ENCODE results near the gene BRIP1.
"Not testable (repeated sequence)": the region's sequence is repeated elsewhere in the genome, so short reads cannot be mapped to it uniquely, and the experiment has no call there.

The BRIP1 gene

GRCh38 chr17:61672140-61672539 lies 191.2 kb downstream of the BRIP1 start:
- H3K4me1 ChIP-seq (ENCODE audit: control insufficient read depth in 1 of 2, insufficient read depth in 2 of 2, low read length in 2 of 2) = no peaks in the 10 kb centered on the region
- H3K9ac ChIP-seq (ENCODE audit: low read depth in 1 of 2, low read length in 2 of 2) = no peak overlapping the region
- H3K27ac ChIP-seq (ENCODE audit: low read depth, low read length) = no peak overlapping the region
- H3K36me3 ChIP-seq (ENCODE audit: control insufficient read depth in 1 of 2, insufficient read depth in 2 of 2, low read length in 2 of 2) = no peaks in the 10 kb centered on the region
- no peak overlapping the region for H3K4me3 ChIP-seq (ENCODE audit: low read depth in 1 of 2, low read length in 2 of 2)
- H3K27me3 ChIP-seq (ENCODE audit: control insufficient read depth in 1 of 2, insufficient read depth in 2 of 2, low read length in 2 of 2) = no peaks in the 10 kb centered on the region
- no peaks in the 10 kb centered on the region for H3K9me3 ChIP-seq (ENCODE audit: control insufficient read depth in 1 of 2, low read length in 2 of 2)

DNA sequence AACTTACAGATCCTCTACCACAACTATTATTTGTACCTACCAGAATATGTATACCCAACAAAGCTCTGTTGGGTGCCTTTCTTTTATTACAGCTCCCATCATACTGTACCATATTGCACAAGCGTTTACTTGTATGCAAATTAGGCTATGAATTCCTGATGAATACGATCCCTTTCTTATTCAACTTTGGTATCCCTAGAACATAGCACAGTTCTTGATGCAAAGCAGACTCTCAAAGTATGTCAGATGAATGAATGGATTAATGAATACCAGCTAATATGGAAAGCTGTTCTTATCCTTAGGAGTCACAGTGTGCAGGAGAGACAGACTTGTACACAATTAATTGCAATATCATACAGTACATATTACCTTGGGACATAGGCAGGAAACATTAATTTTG lies 192.6 kb downstream of the BRIP1 start:
- no peaks in the 10 kb centered on the region for H3K27me3 ChIP-seq (ENCODE audit: control insufficient read depth in 1 of 2, insufficient read depth in 2 of 2, low read length in 2 of 2)
- H3K9me3 ChIP-seq (ENCODE audit: control insufficient read depth in 1 of 2, low read length in 2 of 2) = no peaks in the 10 kb centered on the region
- no peak overlapping the region for H3K9ac ChIP-seq (ENCODE audit: low read depth in 1 of 2, low read length in 2 of 2)
- H3K27ac ChIP-seq (ENCODE audit: low read depth, low read length) = no peak overlapping the region
- no peak overlapping the region for H3K4me3 ChIP-seq (ENCODE audit: low read depth in 1 of 2, low read length in 2 of 2)
- no peaks in the 10 kb centered on the region for H3K4me1 ChIP-seq (ENCODE audit: control insufficient read depth in 1 of 2, insufficient read depth in 2 of 2, low read length in 2 of 2)
- H3K36me3 ChIP-seq (ENCODE audit: control insufficient read depth in 1 of 2, insufficient read depth in 2 of 2, low read length in 2 of 2) = no peaks in the 10 kb centered on the region

- Histone ChIP-seq H3K27me3 (ENCODE audit: control insufficient read depth in 1 of 2, insufficient read depth in 2 of 2, low read length in 2 of 2) (no peaks in the 10 kb centered on the region), H3K9ac (ENCODE audit: low read depth in 1 of 2, low read length in 2 of 2) (no peak overlapping the region), H3K4me1 (ENCODE audit: control insufficient read depth in 1 of 2, insufficient read depth in 2 of 2, low read length in 2 of 2) (no peaks in the 10 kb centered on the region), H3K36me3 (ENCODE audit: control insufficient read depth in 1 of 2, insufficient read depth in 2 of 2, low read length in 2 of 2) (no peaks in the 10 kb centered on the region), H3K9me3 (ENCODE audit: control insufficient read depth in 1 of 2, low read length in 2 of 2) (no peaks in the 10 kb centered on the region), H3K4me3 (ENCODE audit: low read depth in 1 of 2, low read length in 2 of 2) (no peak overlapping the region), H3K27ac (ENCODE audit: low read depth, low read length) (no peak overlapping the region)
Measured at GRCh38 chr17:61669522-61669921, 193.8 kb downstream of the BRIP1 start.

DNA sequence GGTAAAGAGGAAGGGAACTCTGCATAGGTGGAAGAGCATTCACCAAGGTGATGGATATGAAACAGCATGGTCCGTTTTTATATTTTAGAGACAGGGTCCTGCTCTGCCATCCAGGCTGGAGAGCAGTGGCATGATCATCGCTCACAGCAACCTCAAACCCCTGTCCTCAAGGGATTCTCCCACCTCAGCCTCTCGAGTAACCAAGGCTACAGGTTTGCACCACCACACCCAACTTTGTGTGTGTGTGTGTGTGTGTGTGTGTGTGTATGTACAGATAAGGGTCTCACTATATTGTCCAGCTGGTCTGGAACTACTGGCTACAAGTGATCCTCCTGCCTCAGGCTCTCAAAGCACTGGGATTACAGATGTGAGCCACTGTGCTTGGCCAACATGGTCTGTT lies 194.8 kb downstream of the BRIP1 start:
- Histone ChIP-seq H3K9ac (ENCODE audit: low read depth in 1 of 2, low read length in 2 of 2) (no peak overlapping the region), H3K27me3 (ENCODE audit: control insufficient read depth in 1 of 2, insufficient read depth in 2 of 2, low read length in 2 of 2) (no peaks in the 10 kb centered on the region), H3K27ac (ENCODE audit: low read depth, low read length) (no peak overlapping the region), H3K4me1 (ENCODE audit: control insufficient read depth in 1 of 2, insufficient read depth in 2 of 2, low read length in 2 of 2) (no peaks in the 10 kb centered on the region), H3K4me3 (ENCODE audit: low read depth in 1 of 2, low read length in 2 of 2) (no peak overlapping the region), H3K36me3 (ENCODE audit: control insufficient read depth in 1 of 2, insufficient read depth in 2 of 2, low read length in 2 of 2) (no peaks in the 10 kb centered on the region), H3K9me3 (ENCODE audit: control insufficient read depth in 1 of 2, low read length in 2 of 2) (no peaks in the 10 kb centered on the region)

DNA sequence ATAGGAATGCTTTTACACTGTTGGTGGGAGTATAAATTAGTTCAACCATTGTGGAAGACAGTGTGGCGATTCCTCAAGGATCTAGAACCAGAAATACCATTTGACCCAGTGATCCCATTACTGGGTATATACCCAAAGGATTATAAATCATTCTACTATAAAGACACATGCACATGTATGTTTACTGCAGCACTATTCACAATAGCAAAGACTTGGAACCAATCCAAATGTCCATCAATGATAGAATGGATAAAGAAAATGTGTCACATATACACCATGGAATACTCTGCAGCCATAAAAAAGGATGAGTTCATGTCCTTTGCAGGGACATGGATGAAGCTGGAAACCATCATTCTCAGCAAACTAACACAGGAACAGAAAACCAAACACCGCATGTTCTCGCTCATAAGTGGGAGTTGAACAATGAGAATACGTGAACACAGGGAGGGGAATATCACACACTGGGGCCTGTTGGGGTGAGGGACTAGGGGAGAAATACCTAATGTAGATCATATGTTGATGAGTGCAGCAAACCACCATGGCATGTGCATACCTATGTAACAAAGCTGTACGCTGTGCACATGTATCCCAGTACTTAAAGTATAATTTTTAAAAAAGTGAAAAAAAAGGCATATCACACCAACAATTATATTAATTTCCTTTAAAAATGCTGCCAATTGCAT lies 196.8 kb downstream of the BRIP1 start:
- not testable (repeated sequence) for H3K27ac ChIP-seq (ENCODE audit: low read depth, low read length); H3K4me3 ChIP-seq (ENCODE audit: low read depth in 1 of 2, low read length in 2 of 2); H3K27me3 ChIP-seq (ENCODE audit: control insufficient read depth in 1 of 2, insufficient read depth in 2 of 2, low read length in 2 of 2); H3K9ac ChIP-seq (ENCODE audit: low read depth in 1 of 2, low read length in 2 of 2); H3K36me3 ChIP-seq (ENCODE audit: control insufficient read depth in 1 of 2, insufficient read depth in 2 of 2, low read length in 2 of 2); H3K9me3 ChIP-seq (ENCODE audit: control insufficient read depth in 1 of 2, low read length in 2 of 2); H3K4me1 ChIP-seq (ENCODE audit: control insufficient read depth in 1 of 2, insufficient read depth in 2 of 2, low read length in 2 of 2)

DNA sequence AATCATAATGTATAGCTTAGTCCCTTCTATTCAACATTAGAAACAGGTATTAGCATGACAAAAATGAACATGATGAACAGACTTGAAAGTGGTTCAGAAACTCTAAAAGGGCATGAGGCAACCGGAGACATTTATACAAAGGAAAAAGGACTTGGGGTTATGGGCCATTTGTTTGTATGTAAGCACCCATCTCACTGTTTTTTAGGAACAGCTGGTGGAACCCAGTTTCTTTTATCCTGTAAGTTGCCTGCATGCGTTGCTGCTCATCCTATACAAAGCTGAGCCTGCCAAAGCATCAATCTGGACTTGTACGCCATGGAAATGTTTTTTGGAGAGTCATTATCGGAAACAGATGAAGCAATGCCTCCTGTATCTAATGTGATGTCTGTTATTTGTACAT lies 200.0 kb downstream of the BRIP1 start:
- Histone ChIP-seq H3K36me3 (ENCODE audit: control insufficient read depth in 1 of 2, insufficient read depth in 2 of 2, low read length in 2 of 2) (no peaks in the 10 kb centered on the region), H3K9me3 (ENCODE audit: control insufficient read depth in 1 of 2, low read length in 2 of 2) (no peaks in the 10 kb centered on the region), H3K27ac (ENCODE audit: low read depth, low read length) (no peak overlapping the region), H3K4me1 (ENCODE audit: control insufficient read depth in 1 of 2, insufficient read depth in 2 of 2, low read length in 2 of 2) (no peaks in the 10 kb centered on the region), H3K27me3 (ENCODE audit: control insufficient read depth in 1 of 2, insufficient read depth in 2 of 2, low read length in 2 of 2) (peaks cover 0 to 3% of the 10 kb centered on the region in 2 donors), H3K4me3 (ENCODE audit: low read depth in 1 of 2, low read length in 2 of 2) (no peak overlapping the region), H3K9ac (ENCODE audit: low read depth in 1 of 2, low read length in 2 of 2) (no peak overlapping the region)

GRCh38 chr17:61662741-61663140 lies 200.6 kb downstream of the BRIP1 start:
- H3K4me1 ChIP-seq (ENCODE audit: control insufficient read depth in 1 of 2, insufficient read depth in 2 of 2, low read length in 2 of 2) = no peaks in the 10 kb centered on the region
- H3K36me3 ChIP-seq (ENCODE audit: control insufficient read depth in 1 of 2, insufficient read depth in 2 of 2, low read length in 2 of 2) = no peaks in the 10 kb centered on the region
- H3K4me3 ChIP-seq (ENCODE audit: low read depth in 1 of 2, low read length in 2 of 2) = no peak overlapping the region
- H3K9ac ChIP-seq (ENCODE audit: low read depth in 1 of 2, low read length in 2 of 2) = no peak overlapping the region
- H3K9me3 ChIP-seq (ENCODE audit: control insufficient read depth in 1 of 2, low read length in 2 of 2) = no peaks in the 10 kb centered on the region
- no peak overlapping the region for H3K27ac ChIP-seq (ENCODE audit: low read depth, low read length)
- H3K27me3 ChIP-seq (ENCODE audit: control insufficient read depth in 1 of 2, insufficient read depth in 2 of 2, low read length in 2 of 2) = peaks cover 0 to 3% of the 10 kb centered on the region in 2 donors

DNA sequence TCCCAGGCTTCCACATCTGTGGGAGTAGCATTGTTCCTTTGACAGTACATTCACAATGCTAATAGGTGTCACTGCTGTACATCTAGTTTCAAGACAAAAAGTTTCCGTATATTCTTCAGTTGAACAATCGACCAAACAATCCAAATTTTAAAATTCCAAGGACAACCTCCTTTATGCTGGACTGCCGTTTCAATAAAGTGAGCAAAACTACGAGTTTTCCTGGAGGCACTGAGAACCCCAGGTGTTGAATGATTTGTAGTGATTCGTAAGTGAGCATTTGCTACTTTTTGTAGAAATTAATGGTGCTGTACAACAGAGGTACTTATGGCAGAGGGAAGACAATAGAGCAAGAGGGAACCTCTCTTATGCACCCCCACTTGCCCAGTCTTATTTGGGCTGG lies 201.1 kb downstream of the BRIP1 start:
- Histone ChIP-seq H3K36me3 (ENCODE audit: control insufficient read depth in 1 of 2, insufficient read depth in 2 of 2, low read length in 2 of 2) (no peaks in the 10 kb centered on the region), H3K27ac (ENCODE audit: low read depth, low read length) (no peak overlapping the region), H3K4me1 (ENCODE audit: control insufficient read depth in 1 of 2, insufficient read depth in 2 of 2, low read length in 2 of 2) (no peaks in the 10 kb centered on the region), H3K9ac (ENCODE audit: low read depth in 1 of 2, low read length in 2 of 2) (no peak overlapping the region), H3K9me3 (ENCODE audit: control insufficient read depth in 1 of 2, low read length in 2 of 2) (no peaks in the 10 kb centered on the region), H3K4me3 (ENCODE audit: low read depth in 1 of 2, low read length in 2 of 2) (no peak overlapping the region), H3K27me3 (ENCODE audit: control insufficient read depth in 1 of 2, insufficient read depth in 2 of 2, low read length in 2 of 2) (peaks cover 0 to 3% of the 10 kb centered on the region in 2 donors)

DNA sequence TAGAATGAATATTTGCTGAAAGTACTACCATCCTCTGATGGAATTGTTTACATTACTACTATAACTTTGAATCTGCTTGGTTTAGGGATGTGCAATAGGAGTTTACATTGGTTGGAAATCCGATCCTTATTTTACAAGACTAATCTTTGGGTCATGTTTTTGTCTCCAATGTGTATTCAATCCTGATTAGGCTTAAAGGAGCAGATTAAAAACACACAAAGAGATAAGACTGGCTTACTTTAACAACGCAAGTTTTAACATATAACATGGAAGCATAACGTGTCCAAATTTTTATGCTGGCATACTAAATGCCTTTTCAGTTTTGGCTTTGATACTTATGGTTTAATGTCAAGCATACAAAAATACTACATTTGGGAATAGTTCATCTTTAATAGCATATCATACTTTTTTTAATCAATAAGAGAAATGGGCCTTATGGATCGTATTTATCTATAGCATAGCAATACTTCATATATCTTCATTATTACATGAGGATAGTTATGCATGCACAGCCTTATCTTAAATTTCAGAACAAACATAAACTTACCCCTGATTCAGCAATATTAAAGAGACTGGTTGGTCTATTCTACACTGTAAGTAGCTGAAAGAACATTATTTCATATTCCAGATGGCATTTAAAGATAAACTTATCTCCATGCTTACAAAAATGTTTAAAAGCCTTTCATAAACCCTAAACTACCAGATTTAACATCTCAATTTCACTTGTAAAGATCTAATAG lies 202.4 kb downstream of the BRIP1 start:
- Histone ChIP-seq H3K27me3 (ENCODE audit: control insufficient read depth in 1 of 2, insufficient read depth in 2 of 2, low read length in 2 of 2) (peaks cover 0 to 3% of the 10 kb centered on the region in 2 donors), H3K4me3 (ENCODE audit: low read depth in 1 of 2, low read length in 2 of 2) (no peak overlapping the region), H3K36me3 (ENCODE audit: control insufficient read depth in 1 of 2, insufficient read depth in 2 of 2, low read length in 2 of 2) (no peaks in the 10 kb centered on the region), H3K9ac (ENCODE audit: low read depth in 1 of 2, low read length in 2 of 2) (no peak overlapping the region), H3K27ac (ENCODE audit: low read depth, low read length) (no peak overlapping the region), H3K9me3 (ENCODE audit: control insufficient read depth in 1 of 2, low read length in 2 of 2) (no peaks in the 10 kb centered on the region), H3K4me1 (ENCODE audit: control insufficient read depth in 1 of 2, insufficient read depth in 2 of 2, low read length in 2 of 2) (no peaks in the 10 kb centered on the region)

DNA sequence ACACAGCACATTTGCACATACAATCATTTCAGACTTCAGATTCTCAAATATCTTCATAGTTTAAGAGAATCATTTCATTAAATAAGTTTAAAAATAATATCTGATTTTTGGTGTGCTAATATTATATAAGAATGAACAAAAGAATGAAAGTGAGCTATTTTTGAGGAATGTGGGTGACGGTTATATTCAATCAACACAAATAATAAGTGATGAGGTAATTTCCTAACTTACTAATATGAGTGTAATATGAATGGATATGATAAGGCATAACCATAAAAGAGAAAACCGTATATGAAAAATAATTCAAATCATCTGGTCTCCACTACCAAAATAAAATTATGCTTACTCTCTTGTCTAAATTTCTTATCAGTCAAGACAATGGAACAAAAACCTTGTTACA lies 203.9 kb downstream of the BRIP1 start:
- peaks cover 0 to 3% of the 10 kb centered on the region in 2 donors for H3K27me3 ChIP-seq (ENCODE audit: control insufficient read depth in 1 of 2, insufficient read depth in 2 of 2, low read length in 2 of 2)
- H3K9me3 ChIP-seq (ENCODE audit: control insufficient read depth in 1 of 2, low read length in 2 of 2) = no peaks in the 10 kb centered on the region
- H3K36me3 ChIP-seq (ENCODE audit: control insufficient read depth in 1 of 2, insufficient read depth in 2 of 2, low read length in 2 of 2) = no peaks in the 10 kb centered on the region
- no peaks in the 10 kb centered on the region for H3K4me1 ChIP-seq (ENCODE audit: control insufficient read depth in 1 of 2, insufficient read depth in 2 of 2, low read length in 2 of 2)
- no peak overlapping the region for H3K27ac ChIP-seq (ENCODE audit: low read depth, low read length)
- H3K4me3 ChIP-seq (ENCODE audit: low read depth in 1 of 2, low read length in 2 of 2) = no peak overlapping the region
- no peak overlapping the region for H3K9ac ChIP-seq (ENCODE audit: low read depth in 1 of 2, low read length in 2 of 2)
